Parathyroid adenoma (tissue), 2 donors: ENCODE data around the gene TECTB.

Experiments
- H2AFZ ChIP-seq: fragments of 300-600 bp; sonication (generic); one replicate; pipeline ENCODE4 v1.7.0; 2017; ENCODE audit warnings: antibody characterized with exemption, mild to moderate bottlenecking
- H3K27ac ChIP-seq: fragments of 300-600 bp; sonication (generic); one replicate; pipeline ENCODE4 v1.7.0; 2017
- H3K27me3 ChIP-seq: fragments of 300-600 bp; sonication (generic); one replicate; pipeline ENCODE4 v1.7.0; 2017; ENCODE audit warnings: low read length; ENCODE audit not compliant: control insufficient read depth, insufficient read depth
- H3K36me3 ChIP-seq: fragments of 300-600 bp; sonication (generic); one replicate; pipeline ENCODE4 v1.7.0; 2017; ENCODE audit warnings: low read length; ENCODE audit not compliant: control insufficient read depth, insufficient read depth
- H3K4me1 ChIP-seq: fragments of 300-600 bp; sonication (generic); one replicate; pipeline ENCODE4 v1.7.0; 2017; ENCODE audit warnings: control low read depth
- H3K4me2 ChIP-seq: fragments of 300-600 bp; sonication (generic); one replicate; pipeline ENCODE4 v1.7.0; 2017; ENCODE audit warnings: low read length
- H3K4me3 ChIP-seq: fragments of 300-600 bp; sonication (generic); one replicate; pipeline ENCODE4 v1.7.0; 2017; ENCODE audit warnings: low read depth, low read length
- H3K79me2 ChIP-seq: fragments of 300-600 bp; sonication (generic); one replicate; pipeline ENCODE4 v1.7.0; 2017; ENCODE audit warnings: control low read depth
- H3K9ac ChIP-seq: fragments of 300-600 bp; sonication (generic); one replicate; pipeline ENCODE4 v1.7.0; 2017; ENCODE audit warnings: mild to moderate bottlenecking
- H3K9me3 ChIP-seq: fragments of 300-600 bp; sonication (generic); one replicate; pipeline ENCODE4 v1.7.0; 2017; ENCODE audit warnings: low read length; ENCODE audit not compliant: control insufficient read depth
- TF ChIP-seq, protein P1 (sequence below): fragments of 300-600 bp; sonication (generic); IDR thresholded peaks from one replicate; pipeline ENCODE4 v1.7.0; 2017; ENCODE audit warnings: antibody characterized with exemption, mild to moderate bottlenecking
- donor health status: primary hyperparathyroidism.

The TECTB gene

DNA sequence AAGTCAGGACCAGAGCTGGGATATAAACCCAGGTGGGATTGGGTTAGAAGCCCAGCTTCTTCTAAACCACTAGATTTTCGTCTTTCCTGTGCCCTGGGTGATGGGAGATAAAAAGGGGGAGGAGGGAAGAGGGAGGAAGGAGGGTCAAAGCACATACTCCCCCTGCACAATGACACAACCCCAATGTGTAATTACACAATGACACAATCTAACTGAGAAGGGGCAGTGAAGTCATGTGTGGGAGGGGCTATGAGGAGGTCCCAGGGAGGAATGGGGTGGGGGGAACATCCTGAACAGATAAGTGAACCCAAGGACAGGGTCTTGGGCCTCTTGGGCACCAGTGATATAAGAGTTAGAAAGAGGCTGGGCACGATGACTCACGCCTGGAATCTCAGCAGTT lies 44.5 kb downstream of the TECTB start:
- no peak overlapping the region for H3K4me2 ChIP-seq
- H3K9me3 ChIP-seq, result no peaks in the 10 kb centered on the region
- H3K27ac ChIP-seq, result no peak overlapping the region
- no peak overlapping the region for H3K4me3 ChIP-seq
- no peak overlapping the region for H2AFZ ChIP-seq
- no peaks in the 10 kb centered on the region for H3K36me3 ChIP-seq
- TF ChIP-seq, protein P1, sequence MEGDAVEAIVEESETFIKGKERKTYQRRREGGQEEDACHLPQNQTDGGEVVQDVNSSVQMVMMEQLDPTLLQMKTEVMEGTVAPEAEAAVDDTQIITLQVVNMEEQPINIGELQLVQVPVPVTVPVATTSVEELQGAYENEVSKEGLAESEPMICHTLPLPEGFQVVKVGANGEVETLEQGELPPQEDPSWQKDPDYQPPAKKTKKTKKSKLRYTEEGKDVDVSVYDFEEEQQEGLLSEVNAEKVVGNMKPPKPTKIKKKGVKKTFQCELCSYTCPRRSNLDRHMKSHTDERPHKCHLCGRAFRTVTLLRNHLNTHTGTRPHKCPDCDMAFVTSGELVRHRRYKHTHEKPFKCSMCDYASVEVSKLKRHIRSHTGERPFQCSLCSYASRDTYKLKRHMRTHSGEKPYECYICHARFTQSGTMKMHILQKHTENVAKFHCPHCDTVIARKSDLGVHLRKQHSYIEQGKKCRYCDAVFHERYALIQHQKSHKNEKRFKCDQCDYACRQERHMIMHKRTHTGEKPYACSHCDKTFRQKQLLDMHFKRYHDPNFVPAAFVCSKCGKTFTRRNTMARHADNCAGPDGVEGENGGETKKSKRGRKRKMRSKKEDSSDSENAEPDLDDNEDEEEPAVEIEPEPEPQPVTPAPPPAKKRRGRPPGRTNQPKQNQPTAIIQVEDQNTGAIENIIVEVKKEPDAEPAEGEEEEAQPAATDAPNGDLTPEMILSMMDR, result no peak
- no peak overlapping the region for H3K9ac ChIP-seq
- H3K79me2 ChIP-seq, result no peaks in the 10 kb centered on the region
- H3K27me3 ChIP-seq, result no peaks in the 10 kb centered on the region
- no peaks in the 10 kb centered on the region for H3K4me1 ChIP-seq

DNA sequence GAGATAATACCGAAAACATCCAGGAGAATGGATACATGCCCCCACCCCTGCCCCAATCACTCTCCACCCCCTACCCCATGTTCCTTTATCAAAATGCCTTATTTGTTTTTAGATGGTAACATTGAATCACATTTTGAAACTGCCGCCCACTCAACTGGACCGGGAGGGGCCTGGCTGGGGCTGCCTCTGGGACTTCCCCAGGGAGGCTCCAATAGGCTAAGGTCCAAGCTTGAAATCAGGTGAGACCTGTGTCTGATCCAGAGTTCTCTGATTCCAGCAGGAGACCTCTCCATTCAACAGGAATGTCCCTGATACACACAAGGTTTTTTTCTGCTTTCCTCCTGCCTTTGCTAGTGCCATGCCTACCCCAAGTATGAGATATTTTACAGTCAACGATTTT lies 47.0 kb downstream of the TECTB start:
- H3K9ac ChIP-seq, result no peak overlapping the region
- no peak overlapping the region for H2AFZ ChIP-seq
- H3K27me3 ChIP-seq, result no peaks in the 10 kb centered on the region
- no peaks in the 10 kb centered on the region for H3K4me1 ChIP-seq
- H3K4me2 ChIP-seq, result no peak overlapping the region
- H3K9me3 ChIP-seq, result no peaks in the 10 kb centered on the region
- no peaks in the 10 kb centered on the region for H3K36me3 ChIP-seq
- no peak overlapping the region for H3K4me3 ChIP-seq
- no peak overlapping the region for H3K27ac ChIP-seq
- TF ChIP-seq, protein P1, result no peak
- no peaks in the 10 kb centered on the region for H3K79me2 ChIP-seq

DNA sequence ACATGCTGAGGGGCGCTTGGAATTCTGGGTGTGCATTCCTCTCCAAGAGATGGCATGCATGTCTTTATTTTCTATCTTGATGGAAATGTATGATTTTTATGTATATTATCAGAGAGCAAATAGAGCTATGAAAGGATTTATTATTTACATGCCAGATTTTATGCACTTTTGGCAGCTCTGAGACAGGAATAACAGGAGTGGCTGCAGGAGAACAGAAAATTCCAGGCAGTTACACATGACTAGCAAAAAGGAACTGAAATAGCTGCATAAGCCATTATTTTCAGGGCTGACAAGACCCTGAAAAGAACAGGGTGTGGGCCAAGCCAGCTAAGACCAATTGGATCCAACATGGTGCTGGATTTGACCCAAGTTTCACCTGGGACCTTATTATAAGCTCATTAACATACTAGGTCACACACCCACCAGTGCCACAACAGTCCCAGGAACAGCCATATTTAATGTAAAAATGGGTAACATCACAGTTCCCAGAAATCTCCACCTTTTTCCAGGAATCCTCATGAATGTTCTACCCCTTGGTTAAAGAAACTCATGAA lies 47.5 kb downstream of the TECTB start:
- Histone ChIP-seq H3K36me3 (no peaks in the 10 kb centered on the region), H3K79me2 (no peaks in the 10 kb centered on the region), H3K9me3 (no peaks in the 10 kb centered on the region)

DNA sequence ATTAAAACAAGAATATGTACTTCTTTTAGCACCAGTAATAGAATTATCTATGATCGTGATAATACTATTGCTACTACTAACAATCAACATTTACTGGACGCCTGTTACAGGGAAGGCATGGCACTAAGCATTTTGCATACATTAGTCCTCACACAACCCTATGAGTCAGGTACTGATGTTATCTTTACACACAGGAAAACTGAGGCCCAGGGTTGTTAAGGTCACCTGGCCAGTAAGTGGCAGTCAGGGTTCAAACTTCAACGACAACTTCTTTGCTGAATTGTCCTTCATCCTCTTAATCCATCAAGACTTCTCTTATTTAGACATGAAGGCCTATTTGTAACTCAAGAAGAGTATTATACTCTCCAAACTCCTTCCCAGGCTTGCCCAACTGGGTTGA lies 48.8 kb downstream of the TECTB start:
- no peaks in the 10 kb centered on the region for H3K36me3 ChIP-seq
- H2AFZ ChIP-seq, result no peak overlapping the region
- no peaks in the 10 kb centered on the region for H3K4me1 ChIP-seq
- TF ChIP-seq, protein P1, result no peak
- H3K9me3 ChIP-seq, result no peaks in the 10 kb centered on the region
- no peak overlapping the region for H3K4me3 ChIP-seq
- no peak overlapping the region for H3K9ac ChIP-seq
- H3K79me2 ChIP-seq, result no peaks in the 10 kb centered on the region
- no peaks in the 10 kb centered on the region for H3K27me3 ChIP-seq
- H3K27ac ChIP-seq, result no peak overlapping the region
- H3K4me2 ChIP-seq, result no peak overlapping the region

More for the DNA sequence above, 47.5 kb downstream of the TECTB start:
- Histone ChIP-seq H3K4me1 (no peaks in the 10 kb centered on the region), H3K4me2 (no peak overlapping the region), H3K27me3 (no peaks in the 10 kb centered on the region), H2AFZ (no peak overlapping the region), H3K9ac (no peak overlapping the region), H3K4me3 (no peak overlapping the region), H3K27ac (no peak overlapping the region)
- TF ChIP-seq, protein P1, result no peak

DNA sequence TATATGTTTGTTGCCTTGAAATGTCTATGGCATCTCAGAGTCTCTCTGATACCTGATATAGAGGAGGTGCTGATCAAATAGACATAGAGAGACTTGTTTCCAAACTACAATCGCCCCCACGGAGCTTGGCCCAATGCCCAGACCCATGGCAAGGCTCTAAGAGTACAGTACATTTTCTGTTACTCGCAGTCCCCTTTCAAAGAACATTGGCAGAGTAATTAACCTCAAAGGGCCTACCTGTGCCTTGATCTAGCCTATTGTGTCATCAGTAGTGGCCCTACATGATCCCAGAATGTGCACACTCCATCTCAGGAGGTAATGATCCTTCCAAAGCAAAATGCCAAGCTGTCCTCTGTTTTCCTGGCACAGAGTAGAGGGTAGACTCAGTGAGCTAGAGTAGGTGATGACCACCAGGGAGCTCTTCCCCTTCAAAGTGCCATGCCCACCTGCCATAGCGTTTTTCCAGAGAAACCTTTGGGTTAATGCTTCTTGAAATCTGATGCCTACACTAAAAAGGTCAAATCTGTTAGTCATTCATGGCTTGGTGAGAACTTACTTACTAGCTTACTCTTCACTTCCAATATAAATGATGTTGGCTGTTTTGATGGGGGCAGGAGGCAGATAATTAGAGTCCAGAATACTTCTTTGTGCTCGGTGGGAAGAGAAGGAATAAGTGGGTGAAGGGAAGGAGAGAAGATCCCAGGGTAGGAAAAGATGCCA lies 49.5 kb downstream of the TECTB start:
- TF ChIP-seq, protein P1, result no peak
- H3K9ac ChIP-seq, result no peak overlapping the region
- no peak overlapping the region for H3K27ac ChIP-seq

More for the DNA sequence above, 49.5 kb downstream of the TECTB start:
- Histone ChIP-seq H3K4me3 (no peak overlapping the region), H3K27me3 (no peaks in the 10 kb centered on the region), H3K4me1 (no peaks in the 10 kb centered on the region), H3K79me2 (no peaks in the 10 kb centered on the region), H3K4me2 (no peak overlapping the region), H2AFZ (no peak overlapping the region), H3K36me3 (no peaks in the 10 kb centered on the region), H3K9me3 (no peaks in the 10 kb centered on the region)
